ENCODE data around the gene MUSTN1. TPM values are rescaled to one million over a fixed set of nuclear protein-coding genes. Genes with fewer than 3 reads are reported as not detected.

The MUSTN1 gene
- total RNA-seq, 1 experiment from 2014 or later = 0.49 TPM

- H3K36me3 ChIP-seq (ENCODE audit: control insufficient read depth, insufficient read depth, low read length) = no peaks in the 10 kb centered on the region
- ChIA-PET POLR2A (no interaction called here), CTCF (no interaction called here)
- peaks cover 6% of the 10 kb centered on the region for H3K4me1 ChIP-seq (ENCODE audit: control insufficient read depth, insufficient read depth, low read length)
- no peaks in the 10 kb centered on the region for H3K9me3 ChIP-seq (ENCODE audit: control insufficient read depth, insufficient read depth, low read depth, low read length)
- no peak overlapping the region for H3K4me3 ChIP-seq (ENCODE audit: low read depth in 2 of 2, low read length in 2 of 2)
- intact Hi-C loops (cut with micrococcal nuclease; ENCODE audit: unreplicated experiment) (no loop called here), in situ Hi-C loops (cut with HindIII; ENCODE audit: low pct_unique_long_range_greater_than_20kb, low sequenced_read_pairs) (no loop called here)
- no peaks in the 10 kb centered on the region for H3K27me3 ChIP-seq (ENCODE audit: control insufficient read depth, insufficient read depth, low read length)
- no peak for DNase-seq (ENCODE audit: low read depth, low spot score)
- no TSS peak for BruUV-seq (replicated peaks)
- H3K27ac ChIP-seq (ENCODE audit: low read length) = no peak overlapping the region
- TF ChIP-seq POLR2AphosphoS5 (IDR thresholded peaks at IDR 0.05; ENCODE audit: low read depth, low read length) (no peak), REST (IDR thresholded peaks at IDR 0.05; ENCODE audit: insufficient read depth in 1 of 2, low read depth in 2 of 2, low read length in 1 of 2) (no peak), SIN3A (IDR thresholded peaks at IDR 0.05; ENCODE audit: borderline replicate concordance, insufficient read depth, low read depth, low read length) (no peak), CTCF (IDR thresholded peaks at IDR 0.05) (no peak), TCF7L2 (IDR thresholded peaks at IDR 0.05; ENCODE audit: low read depth, low read length) (no peak)
- ATAC-seq = no peak
These were observed 1.1 kb upstream of the MUSTN1 start for GRCh38 chr3:52835766-52836470.

GRCh38 chr3:52833202-52833601 lies 1.6 kb downstream of the MUSTN1 start:
- ATAC-seq (no peak), DNase-seq (ENCODE audit: low read depth, low spot score) (no peak)
- TF ChIP-seq POLR2AphosphoS5 (IDR thresholded peaks at IDR 0.05; ENCODE audit: low read depth, low read length) (no peak), CTCF (IDR thresholded peaks at IDR 0.05) (no peak), REST (IDR thresholded peaks at IDR 0.05; ENCODE audit: insufficient read depth in 1 of 2, low read depth in 2 of 2, low read length in 1 of 2) (no peak), SIN3A (IDR thresholded peaks at IDR 0.05; ENCODE audit: borderline replicate concordance, insufficient read depth, low read depth, low read length) (no peak), TCF7L2 (IDR thresholded peaks at IDR 0.05; ENCODE audit: low read depth, low read length) (no peak)
- Histone ChIP-seq H3K27ac (ENCODE audit: low read length) (no peak overlapping the region), H3K36me3 (ENCODE audit: control insufficient read depth, insufficient read depth, low read length) (no peaks in the 10 kb centered on the region), H3K4me3 (ENCODE audit: low read depth in 2 of 2, low read length in 2 of 2) (no peak overlapping the region), H3K9me3 (ENCODE audit: control insufficient read depth, insufficient read depth, low read depth, low read length) (no peaks in the 10 kb centered on the region), H3K4me1 (ENCODE audit: control insufficient read depth, insufficient read depth, low read length) (peaks cover 6% of the 10 kb centered on the region), H3K27me3 (ENCODE audit: control insufficient read depth, insufficient read depth, low read length) (no peaks in the 10 kb centered on the region)
- ChIA-PET POLR2A (no interaction called here), CTCF (no interaction called here)
- intact Hi-C loops (cut with micrococcal nuclease; ENCODE audit: unreplicated experiment) = no loop called here
- in situ Hi-C loops (cut with HindIII; ENCODE audit: low pct_unique_long_range_greater_than_20kb, low sequenced_read_pairs) = no loop called here
- BruUV-seq (replicated peaks) = no TSS peak
